ENCODE data around the gene DSCAML1.

DNA sequence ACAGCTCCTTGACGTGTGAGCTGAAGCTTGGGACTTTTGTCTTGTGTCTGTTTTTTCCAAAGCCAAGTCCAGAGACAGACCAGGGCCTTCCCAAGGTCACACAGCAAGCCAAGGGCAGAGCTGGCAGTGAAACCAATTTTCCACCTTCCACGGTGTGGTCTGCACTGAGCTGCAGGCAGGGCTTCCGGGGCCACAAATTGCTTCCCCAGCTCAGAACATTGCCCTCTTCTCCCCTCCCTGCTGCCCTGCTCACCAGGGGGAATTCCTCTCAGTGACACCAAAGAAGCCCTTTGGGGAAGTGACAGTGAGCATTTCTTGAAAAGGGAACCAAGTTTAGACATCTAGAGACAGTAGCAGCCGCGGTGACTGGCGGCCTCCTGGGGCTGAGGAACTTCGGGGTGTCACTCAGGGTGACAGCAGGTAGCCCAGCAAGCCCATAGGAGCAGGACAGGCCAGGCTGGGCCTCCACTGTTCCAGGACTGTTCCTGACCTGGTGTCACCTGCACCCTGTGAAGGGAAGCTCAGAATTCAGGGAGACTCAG is 18.3 kb upstream of the DSCAML1 start:
- no peak for TF ChIP-seq POLR2AphosphoS5 (IDR thresholded peaks at IDR 0.05)
- no peak for TF ChIP-seq POLR2A (IDR thresholded peaks at IDR 0.05)

Data from upper lobe of left lung (tissue), 4 donors.